GM12878 (cell line): Measurements from ENCODE around the gene PARP16. TPM values are rescaled to one million over a fixed set of nuclear protein-coding genes. Genes with fewer than 3 reads are reported as not detected.

Experiments
- ATAC-seq: fragments of 200-7000 bp; cut with Tn5 transposase; 3 replicates; pipeline ENCODE4 v1.9.1; 2020; ENCODE audit warnings: mild to moderate bottlenecking, moderate library complexity
- BruUV-seq: library from RNA; stranded (reverse); fragments of 400-500 nt; replicated peaks from 2 replicates; lab custom pipeline; 2021; lab: Mats Ljungman, UMichigan
- CTCF ChIA-PET: fragments of 300-600 bp; sonication (Branson Sonifier 250); formaldehyde crosslinking; extraction: SDS; loops from one replicate; lab custom pipeline; 2021; ENCODE audit warnings: inconsistent platforms; lab: Yijun Ruan, JAX
- POLR2A ChIA-PET: fragments of 350-600 bp; formaldehyde crosslinking; extraction: SDS; loops from one replicate; lab custom pipeline; 2021; ENCODE audit warnings: inconsistent platforms; lab: Charles Lee
- RAD21 ChIA-PET: fragments of 300-600 bp; sonication (Branson Sonifier 250); formaldehyde crosslinking; loops from one replicate; lab custom pipeline; 2023; ENCODE audit warnings: antibody characterized with exemption; ENCODE audit not compliant: unreplicated experiment; lab: Charles Lee
- SMC1A ChIA-PET: fragments of 300-600 bp; sonication (Branson Sonifier 250); formaldehyde crosslinking; loops from one replicate; lab custom pipeline; 2023; ENCODE audit not compliant: unreplicated experiment, uncharacterized antibody; lab: Charles Lee
- DNase-seq: peaks from one replicate; pipeline ENCODE4 v3.0.0-alpha.2; 2011; ENCODE audit warnings: low read depth, low spot score
- FAIRE-seq: peaks from 3 replicates; lab custom pipeline; 2011; peaks lifted over from hg19 to GRCh38; lab: Jason Lieb, UNC
- H2AFZ ChIP-seq: 2 replicates; pipeline ENCODE4 v1.6.0; 2011; ENCODE audit warnings: low read depth, low read length, control low read depth; ENCODE audit not compliant: control insufficient read depth
- H3K27ac ChIP-seq: 2 replicates; pipeline ENCODE4 v1.5.1; 2011; ENCODE audit warnings: control low read depth; ENCODE audit not compliant: control insufficient read depth, insufficient read depth
- H3K27me3 ChIP-seq, 2 experiments: replicated peaks in 1 of 2; 2 replicates each; pipeline versions ENCODE4 v1.6.0 to v1.6.1; 2011; ENCODE audit warnings: low read length in 1 of 2; ENCODE audit not compliant: control insufficient read depth in 2 of 2, insufficient read depth in 2 of 2
- H3K36me3 ChIP-seq, 2 experiments: 2 replicates each; pipeline ENCODE4 v1.5.1; 2011; ENCODE audit warnings: low read length in 1 of 2; ENCODE audit not compliant: control insufficient read depth in 2 of 2, insufficient read depth in 2 of 2
- H3K4me1 ChIP-seq: 2 replicates; pipeline ENCODE4 v1.6.1; 2011; ENCODE audit warnings: mild to moderate bottlenecking, low read length, moderate library complexity, mixed read lengths; ENCODE audit not compliant: control insufficient read depth, insufficient read depth
- H3K4me2 ChIP-seq: 2 replicates; pipeline ENCODE4 v1.6.0; 2011; ENCODE audit warnings: control low read depth; ENCODE audit not compliant: control insufficient read depth, insufficient read depth
- H3K4me3 ChIP-seq: fragments of 200-600 bp; sonication (generic); 2 replicates; pipeline ENCODE4 v1.5.1; 2016
- H3K79me2 ChIP-seq: 2 replicates; pipeline ENCODE4 v1.6.0; 2011; ENCODE audit warnings: low read length; ENCODE audit not compliant: control insufficient read depth, insufficient read depth
- H3K9ac ChIP-seq: 2 replicates; pipeline ENCODE4 v1.8.0; 2011; ENCODE audit warnings: low read length, control low read depth, mixed read lengths; ENCODE audit not compliant: control insufficient read depth, insufficient read depth
- H3K9me3 ChIP-seq: replicated peaks from 3 replicates; pipeline ENCODE4 v1.5.1; 2011; ENCODE audit warnings: mild to moderate bottlenecking, low read length; ENCODE audit not compliant: control insufficient read depth, insufficient read depth
- H4K20me1 ChIP-seq: 2 replicates; pipeline ENCODE4 v1.6.0; 2011; ENCODE audit not compliant: control insufficient read depth, insufficient read depth
- BCL3 ChIP-seq: IDR thresholded peaks from 2 replicates; pipeline ENCODE4 v1.6.1; 2011; ENCODE audit warnings: borderline replicate concordance, low read depth, mild to moderate bottlenecking, moderate library complexity, low read length; ENCODE audit not compliant: insufficient read depth, poor library complexity, severe bottlenecking
- BMI1 ChIP-seq: fragments of 450-650 bp; IDR thresholded peaks from 2 replicates; pipeline ENCODE4 v1.6.1; 2016; ENCODE audit warnings: mild to moderate bottlenecking, moderate library complexity, borderline replicate concordance
- BRCA1 ChIP-seq: IDR thresholded peaks from 2 replicates; pipeline ENCODE4 v1.6.1; 2011; ENCODE audit warnings: low read depth, low read length, improper control_type of control experiment
- CHD4 ChIP-seq: fragments of 200-600 bp; sonication (generic); IDR thresholded peaks from 2 replicates; pipeline ENCODE4 v1.6.1; 2016; ENCODE audit warnings: mild to moderate bottlenecking
- CREB1 ChIP-seq: IDR thresholded peaks from 2 replicates; pipeline ENCODE4 v1.6.1; 2012; ENCODE audit warnings: low read depth, mild to moderate bottlenecking, inconsistent platforms
- CREM ChIP-seq: IDR thresholded peaks from 2 replicates; pipeline ENCODE4 v1.6.1; 2014; ENCODE audit warnings: antibody characterized with exemption, low read depth
- DPF2 ChIP-seq: fragments of 450-650 bp; IDR thresholded peaks from 2 replicates; pipeline ENCODE4 v1.6.1; 2017; ENCODE audit warnings: mild to moderate bottlenecking
- EGR1 ChIP-seq, 2 experiments: IDR thresholded peaks; 1 replicate in 1 of 2; 2 replicates in 1 of 2; pipeline ENCODE4 v1.6.1; 2011 to 2012; ENCODE audit warnings: low read depth in 2 of 2, low read length in 2 of 2, borderline replicate concordance in 1 of 2, mild to moderate bottlenecking in 1 of 2, moderate library complexity in 1 of 2
- EP300 ChIP-seq, 2 experiments: fragments of 150-350 bp in 1 of 2; IDR thresholded peaks; 2 replicates each; pipeline ENCODE4 v1.6.1; 2011 to 2012; ENCODE audit warnings: low read depth in 2 of 2, low read length in 2 of 2, borderline replicate concordance in 1 of 2, improper control_type of control experiment in 1 of 2, inconsistent platforms in 1 of 2; ENCODE audit not compliant: control insufficient read depth in 1 of 2
- IKZF2 ChIP-seq, 2 experiments: fragments of 450-650 bp; IDR thresholded peaks; 2 replicates each; pipeline ENCODE4 v1.6.1; 2017; ENCODE audit warnings: mild to moderate bottlenecking in 2 of 2, moderate library complexity in 2 of 2
- IRF3 ChIP-seq: fragments of 450-650 bp; IDR thresholded peaks from 2 replicates; pipeline ENCODE4 v1.6.1; 2014; ENCODE audit warnings: mild to moderate bottlenecking
- IRF4 ChIP-seq: IDR thresholded peaks from 2 replicates; pipeline ENCODE4 v1.6.1; 2011; ENCODE audit warnings: low read depth, low read length
- NFYA ChIP-seq: IDR thresholded peaks from 2 replicates; pipeline ENCODE4 v1.6.1; 2011; ENCODE audit warnings: low read depth, mild to moderate bottlenecking, low read length, improper control_type of control experiment, borderline replicate concordance
- POLR2A ChIP-seq: IDR thresholded peaks from 2 replicates; pipeline ENCODE4 v1.6.1; 2011; ENCODE audit warnings: low read depth, mild to moderate bottlenecking, low read length
- POLR2AphosphoS5 ChIP-seq: IDR thresholded peaks from 2 replicates; pipeline ENCODE4 v1.6.1; 2011; ENCODE audit warnings: mild to moderate bottlenecking, low read length, inconsistent platforms
- RAD21 ChIP-seq: IDR thresholded peaks from 2 replicates; pipeline ENCODE4 v1.6.1; 2011; ENCODE audit warnings: mild to moderate bottlenecking, low read depth, low read length, moderate library complexity; ENCODE audit not compliant: insufficient read depth
- RAD51 ChIP-seq: fragments of 450-650 bp; IDR thresholded peaks from 2 replicates; pipeline ENCODE4 v1.6.1; 2016; ENCODE audit warnings: moderate library complexity, mild to moderate bottlenecking, inconsistent platforms
- RELA ChIP-seq: fragments of 450-650 bp; IDR thresholded peaks from 2 replicates; pipeline ENCODE4 v1.8.0; 2014; ENCODE audit warnings: borderline replicate concordance; ENCODE audit not compliant: partially characterized antibody
- RUNX3 ChIP-seq: IDR thresholded peaks from 2 replicates; pipeline ENCODE4 v1.6.1; 2012; ENCODE audit warnings: low read length, inconsistent platforms
- SRF ChIP-seq, 2 experiments: IDR thresholded peaks; 2 replicates each; pipeline ENCODE4 v1.6.1; 2011; ENCODE audit warnings: low read depth in 2 of 2, low read length in 2 of 2, mild to moderate bottlenecking in 1 of 2, moderate library complexity in 1 of 2
- STAT1 ChIP-seq: fragments of 450-650 bp; conservative IDR thresholded peaks from 2 replicates; pipeline ENCODE4 v1.6.1; 2014; ENCODE audit warnings: antibody characterized with exemption, mild to moderate bottlenecking
- YBX1 ChIP-seq: fragments of 450-650 bp; IDR thresholded peaks from 2 replicates; pipeline ENCODE4 v1.6.1; 2016; ENCODE audit warnings: antibody characterized with exemption
- YY1 ChIP-seq: IDR thresholded peaks from 2 replicates; pipeline ENCODE4 v1.6.1; 2011; ENCODE audit warnings: low read depth, mild to moderate bottlenecking, low read length
- ZNF24 ChIP-seq: fragments of 450-650 bp; IDR thresholded peaks from 2 replicates; pipeline ENCODE4 v1.6.1; 2017; ENCODE audit warnings: antibody characterized with exemption, mild to moderate bottlenecking
- ZNF384 ChIP-seq: IDR thresholded peaks from 2 replicates; pipeline ENCODE4 v1.6.1; 2012; ENCODE audit warnings: low read depth, mild to moderate bottlenecking, low read length, improper control_type of control experiment, borderline replicate concordance
- WGBS: methylation state at CpG from one replicate; pipeline ENCODE4 v1.1.6; 2016; ENCODE audit warnings: low lambda C conversion rate; ENCODE audit not compliant: insufficient replicate concordance, insufficient coverage; ENCODE audit errors: missing lambda C conversion rate; 5-methylcytosine and 5-hydroxymethylcytosine counted together
- in situ Hi-C: fragments of 300-500 bp; cut with MboI; formaldehyde crosslinking; loops from 9 replicates; pipeline ENCODE4 v1.14.3; 2018; ENCODE audit warnings: mixed read lengths
- intact Hi-C: fragments of 100-400 bp; cut with micrococcal nuclease; formaldehyde crosslinking; loops from one replicate; pipeline ENCODE4 v1.14.2; 2022; ENCODE audit not compliant: unreplicated experiment
- polyA plus RNA-seq, 11 experiments: library from polyadenylated mRNA; depleted of rRNA in 4 of 11; unstranded in 6 of 11; stranded (reverse) in 5 of 11; fragments of >200 nt; fragmentation: Nextera tagmentation in 4 of 11; fragmentation: Illumina TruSeq in 1 of 11; extraction: Ambion mirVana in 4 of 11; extraction: Trizol in 1 of 11; gene quantifications; 1 replicate in 1 of 11; 2 replicates in 10 of 11; pipeline versions ENCODE4 v1.2.1 to v1.2.3, GENCODE V29; 2011 to 2016; ENCODE audit warnings: inconsistent platforms in 2 of 11, missing spikeins in 2 of 11, low read depth in 1 of 11
- total RNA-seq, 4 experiments: library from RNA; depleted of rRNA in 3 of 4; stranded (reverse); fragments of >200 nt in 3 of 4; fragmentation: Illumina TruSeq in 1 of 4; extraction: Trizol in 1 of 4; gene quantifications; 2 replicates each; pipeline versions ENCODE4 v1.2.1 to v1.2.3, GENCODE V29; 2013 to 2021

The PARP16 gene
- total and polyA plus RNA-seq, 10 of the 15 experiments (the other 5 are each of a cell fraction or from before 2014, with no cell fraction given): 4.9 to 15.7 (median 9.9) TPM

DNA sequence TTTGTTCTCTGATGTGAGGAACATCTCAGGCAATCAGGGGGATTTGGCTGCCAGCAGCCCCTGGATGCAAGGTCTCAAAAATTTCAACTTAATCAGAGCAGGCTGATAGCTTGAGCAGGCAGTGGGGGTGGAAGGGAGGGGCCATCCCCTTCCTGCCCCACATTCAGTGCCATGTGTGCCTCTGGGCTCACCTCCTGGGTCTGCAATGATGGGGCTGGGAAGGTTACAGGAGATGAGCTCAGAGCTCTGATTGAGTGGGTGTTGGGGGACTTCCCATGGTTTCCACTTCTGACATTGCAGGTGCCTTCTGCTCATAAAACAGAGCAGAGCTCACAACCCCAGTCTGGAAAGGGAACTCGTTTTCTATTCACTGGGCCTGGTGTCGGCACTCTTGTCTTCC lies 37.0 kb downstream of the PARP16 start:
- RAD21 ChIA-PET: interaction anchor here (1.2 to 1.5 kb wide), 3 partner anchors 35 to 48 kb away, joined by 3 to 6 read pairs (median 3); partner anchors contain the start of gene PARP16
- Histone ChIP-seq H3K4me3 (no peak overlapping the region), H3K27me3 (no peaks in the 10 kb centered on the region), H2AFZ (no peak overlapping the region), H3K9ac (no peak overlapping the region), H3K79me2 (no peaks in the 10 kb centered on the region), H3K4me1 (peaks cover 11% of the 10 kb centered on the region), H4K20me1 (no peaks in the 10 kb centered on the region), H3K4me2 (0 out of 2 replicates have a peak overlapping the region, but pooled peaks have one; percentile 27), H3K27ac (peak overlapping the region; percentile 33; the same call in 1 of the 2 replicates), H3K36me3 (no peaks in the 10 kb centered on the region), H3K9me3 (no peaks in the 10 kb centered on the region)
- in situ Hi-C loops (no loop called here), intact Hi-C loops (no loop called here)
- BruUV-seq: no TSS peak
- CTCF ChIA-PET: interaction anchor here (0.6 to 1.4 kb wide), 5 partner anchors 9 to 486 kb away, joined by 3 to 10 read pairs (median 4); partner anchors contain the start of gene CILP
- ATAC-seq (peak; percentile 95), DNase-seq (peak; percentile 38), FAIRE-seq (no peak)
- SMC1A ChIA-PET: interaction anchor here (0.6 to 1.2 kb wide), 5 partner anchors 9 to 29 kb away, joined by 3 to 5 read pairs (median 3); no protein-coding TSS in a partner anchor
- WGBS: 5% methylated on average over 2 of the region's 2 CpGs
- POLR2A ChIA-PET: interaction anchor here (0.5 to 1.3 kb wide), 4 partner anchors 36 to 198 kb away, joined by 3 to 4 read pairs (median 3); partner anchors contain the start of gene PARP16
- no peak for TF ChIP-seq IRF3
- TF ChIP-seq NFYA: no peak
- TF ChIP-seq RELA: peak; percentile 61
- no peak for TF ChIP-seq ZNF24
- 0 out of 2 replicates have a peak, but pooled peaks have one; percentile 26 for TF ChIP-seq CREB1
- TF ChIP-seq RUNX3: peak; percentile 30; the same call in 1 of the 2 replicates
- TF ChIP-seq IKZF2 (IDR thresholded peaks at IDR 0.05): peak in 1 of 2 experiments; percentile 29; a peak in 1 of 4 replicates
- 0 out of 2 replicates have a peak, but pooled peaks have one; percentile 21 for TF ChIP-seq POLR2A
- TF ChIP-seq BMI1: no peak
- TF ChIP-seq SRF (IDR thresholded peaks at IDR 0.05; ENCODE audit: low read depth in 2 of 2, low read length in 2 of 2): no peak
- no peak for TF ChIP-seq BCL3
- TF ChIP-seq IRF4: 0 out of 2 replicates have a peak, but pooled peaks have one; percentile 11
- no peak for TF ChIP-seq POLR2AphosphoS5
- TF ChIP-seq EP300 (IDR thresholded peaks at IDR 0.05; ENCODE audit: borderline replicate concordance in 1 of 2, control insufficient read depth in 1 of 2, low read depth in 2 of 2, low read length in 2 of 2): no peak
- TF ChIP-seq YY1: 0 out of 2 replicates have a peak, but pooled peaks have one; percentile 52
- no peak for TF ChIP-seq BRCA1
- TF ChIP-seq CHD4: no peak
- TF ChIP-seq YBX1: no peak
- TF ChIP-seq STAT1: no peak
- TF ChIP-seq EGR1 (IDR thresholded peaks at IDR 0.05; ENCODE audit: borderline replicate concordance in 1 of 2, low read depth in 2 of 2, low read length in 2 of 2): peak in 1 of 2 experiments; percentile 86; a peak in 2 of 3 replicates
- TF ChIP-seq DPF2: peak; percentile 31
- TF ChIP-seq RAD21: no peak
- no peak for TF ChIP-seq RAD51
- TF ChIP-seq ZNF384: no peak
- no peak; the same call in 1 of the 2 replicates for TF ChIP-seq CREM
